GM12878 (cell line): ENCODE measurements around the gene KLK5. TPM values are rescaled to one million over a fixed set of nuclear protein-coding genes. Genes with fewer than 3 reads are reported as not detected.

Experiments used
- ATAC-seq: fragments of 200-7000 bp; cut with Tn5 transposase; 3 replicates; pipeline ENCODE4 v1.9.1; 2020; ENCODE audit warnings: mild to moderate bottlenecking, moderate library complexity
- BruUV-seq: library from RNA; stranded (reverse); fragments of 400-500 nt; replicated peaks from 2 replicates; lab custom pipeline; 2021; lab: Mats Ljungman, UMichigan
- CTCF ChIA-PET: fragments of 300-600 bp; sonication (Branson Sonifier 250); formaldehyde crosslinking; extraction: SDS; loops from one replicate; lab custom pipeline; 2021; ENCODE audit warnings: inconsistent platforms; lab: Yijun Ruan, JAX
- POLR2A ChIA-PET: fragments of 350-600 bp; formaldehyde crosslinking; extraction: SDS; loops from one replicate; lab custom pipeline; 2021; ENCODE audit warnings: inconsistent platforms; lab: Charles Lee
- RAD21 ChIA-PET: fragments of 300-600 bp; sonication (Branson Sonifier 250); formaldehyde crosslinking; loops from one replicate; lab custom pipeline; 2023; ENCODE audit warnings: antibody characterized with exemption; ENCODE audit not compliant: unreplicated experiment; lab: Charles Lee
- SMC1A ChIA-PET: fragments of 300-600 bp; sonication (Branson Sonifier 250); formaldehyde crosslinking; loops from one replicate; lab custom pipeline; 2023; ENCODE audit not compliant: unreplicated experiment, uncharacterized antibody; lab: Charles Lee
- DNase-seq: peaks from one replicate; pipeline ENCODE4 v3.0.0-alpha.2; 2011; ENCODE audit warnings: low read depth, low spot score
- FAIRE-seq: peaks from 3 replicates; lab custom pipeline; 2011; peaks lifted over from hg19 to GRCh38; lab: Jason Lieb, UNC
- H2AFZ ChIP-seq: 2 replicates; pipeline ENCODE4 v1.6.0; 2011; ENCODE audit warnings: low read depth, low read length, control low read depth; ENCODE audit not compliant: control insufficient read depth
- H3K27ac ChIP-seq: 2 replicates; pipeline ENCODE4 v1.5.1; 2011; ENCODE audit warnings: control low read depth; ENCODE audit not compliant: control insufficient read depth, insufficient read depth
- H3K27me3 ChIP-seq, 2 experiments: replicated peaks in 1 of 2; 2 replicates each; pipeline versions ENCODE4 v1.6.0 to v1.6.1; 2011; ENCODE audit warnings: low read length in 1 of 2; ENCODE audit not compliant: control insufficient read depth in 2 of 2, insufficient read depth in 2 of 2
- H3K36me3 ChIP-seq, 2 experiments: 2 replicates each; pipeline ENCODE4 v1.5.1; 2011; ENCODE audit warnings: low read length in 1 of 2; ENCODE audit not compliant: control insufficient read depth in 2 of 2, insufficient read depth in 2 of 2
- H3K4me1 ChIP-seq: 2 replicates; pipeline ENCODE4 v1.6.1; 2011; ENCODE audit warnings: mild to moderate bottlenecking, low read length, moderate library complexity, mixed read lengths; ENCODE audit not compliant: control insufficient read depth, insufficient read depth
- H3K4me2 ChIP-seq: 2 replicates; pipeline ENCODE4 v1.6.0; 2011; ENCODE audit warnings: control low read depth; ENCODE audit not compliant: control insufficient read depth, insufficient read depth
- H3K4me3 ChIP-seq: fragments of 200-600 bp; sonication (generic); 2 replicates; pipeline ENCODE4 v1.5.1; 2016
- H3K79me2 ChIP-seq: 2 replicates; pipeline ENCODE4 v1.6.0; 2011; ENCODE audit warnings: low read length; ENCODE audit not compliant: control insufficient read depth, insufficient read depth
- H3K9ac ChIP-seq: 2 replicates; pipeline ENCODE4 v1.8.0; 2011; ENCODE audit warnings: low read length, control low read depth, mixed read lengths; ENCODE audit not compliant: control insufficient read depth, insufficient read depth
- H3K9me3 ChIP-seq: replicated peaks from 3 replicates; pipeline ENCODE4 v1.5.1; 2011; ENCODE audit warnings: mild to moderate bottlenecking, low read length; ENCODE audit not compliant: control insufficient read depth, insufficient read depth
- H4K20me1 ChIP-seq: 2 replicates; pipeline ENCODE4 v1.6.0; 2011; ENCODE audit not compliant: control insufficient read depth, insufficient read depth
- CHD2 ChIP-seq: IDR thresholded peaks from 2 replicates; pipeline ENCODE4 v1.6.1; 2011; ENCODE audit warnings: low read depth, low read length, improper control_type of control experiment, borderline replicate concordance
- CTCF ChIP-seq, 3 experiments: IDR thresholded peaks in 2 of 3; conservative IDR thresholded peaks in 1 of 3; 2 replicates each; pipeline ENCODE4 v1.5.1; 2011; ENCODE audit warnings: low read depth in 3 of 3, low read length in 3 of 3, mild to moderate bottlenecking in 3 of 3, control low read depth in 2 of 3, moderate library complexity in 2 of 3, inconsistent platforms in 1 of 3, mixed read lengths in 1 of 3; ENCODE audit not compliant: control insufficient read depth in 2 of 3, insufficient read depth in 1 of 3; ENCODE audit errors: extremely low read depth in 1 of 3
- GABPA ChIP-seq: IDR thresholded peaks from 2 replicates; pipeline ENCODE4 v1.6.1; 2014; ENCODE audit warnings: antibody characterized with exemption, low read depth, mild to moderate bottlenecking, inconsistent platforms
- MEF2A ChIP-seq: IDR thresholded peaks from 2 replicates; pipeline ENCODE4 v1.6.1; 2011; ENCODE audit warnings: low read depth, mild to moderate bottlenecking, low read length, moderate library complexity; ENCODE audit not compliant: insufficient read depth
- NFYA ChIP-seq: IDR thresholded peaks from 2 replicates; pipeline ENCODE4 v1.6.1; 2011; ENCODE audit warnings: low read depth, mild to moderate bottlenecking, low read length, improper control_type of control experiment, borderline replicate concordance
- RAD21 ChIP-seq: IDR thresholded peaks from 2 replicates; pipeline ENCODE4 v1.6.1; 2011; ENCODE audit warnings: mild to moderate bottlenecking, low read depth, low read length, moderate library complexity; ENCODE audit not compliant: insufficient read depth
- SMC3 ChIP-seq: IDR thresholded peaks from 2 replicates; pipeline ENCODE4 v1.6.1; 2011; ENCODE audit warnings: low read length, improper control_type of control experiment, borderline replicate concordance
- ZNF24 ChIP-seq: fragments of 450-650 bp; IDR thresholded peaks from 2 replicates; pipeline ENCODE4 v1.6.1; 2017; ENCODE audit warnings: antibody characterized with exemption, mild to moderate bottlenecking
- ZNF384 ChIP-seq: IDR thresholded peaks from 2 replicates; pipeline ENCODE4 v1.6.1; 2012; ENCODE audit warnings: low read depth, mild to moderate bottlenecking, low read length, improper control_type of control experiment, borderline replicate concordance
- WGBS: methylation state at CpG from one replicate; pipeline ENCODE4 v1.1.6; 2016; ENCODE audit warnings: low lambda C conversion rate; ENCODE audit not compliant: insufficient replicate concordance, insufficient coverage; ENCODE audit errors: missing lambda C conversion rate; 5-methylcytosine and 5-hydroxymethylcytosine counted together
- in situ Hi-C: fragments of 300-500 bp; cut with MboI; formaldehyde crosslinking; loops from 9 replicates; pipeline ENCODE4 v1.14.3; 2018; ENCODE audit warnings: mixed read lengths
- intact Hi-C: fragments of 100-400 bp; cut with micrococcal nuclease; formaldehyde crosslinking; loops from one replicate; pipeline ENCODE4 v1.14.2; 2022; ENCODE audit not compliant: unreplicated experiment
- polyA plus RNA-seq, 11 experiments: library from polyadenylated mRNA; depleted of rRNA in 4 of 11; unstranded in 6 of 11; stranded (reverse) in 5 of 11; fragments of >200 nt; fragmentation: Nextera tagmentation in 4 of 11; fragmentation: Illumina TruSeq in 1 of 11; extraction: Ambion mirVana in 4 of 11; extraction: Trizol in 1 of 11; gene quantifications; 1 replicate in 1 of 11; 2 replicates in 10 of 11; pipeline versions ENCODE4 v1.2.1 to v1.2.3, GENCODE V29; 2011 to 2016; ENCODE audit warnings: inconsistent platforms in 2 of 11, missing spikeins in 2 of 11, low read depth in 1 of 11
- total RNA-seq, 4 experiments: library from RNA; depleted of rRNA in 3 of 4; stranded (reverse); fragments of >200 nt in 3 of 4; fragmentation: Illumina TruSeq in 1 of 4; extraction: Trizol in 1 of 4; gene quantifications; 2 replicates each; pipeline versions ENCODE4 v1.2.1 to v1.2.3, GENCODE V29; 2013 to 2021

KLK5 gene
- total and polyA plus RNA-seq, 10 of the 15 experiments (the other 5 are each of a cell fraction or from before 2014, with no cell fraction given) = 0.16 TPM; not detected in 9

DNA sequence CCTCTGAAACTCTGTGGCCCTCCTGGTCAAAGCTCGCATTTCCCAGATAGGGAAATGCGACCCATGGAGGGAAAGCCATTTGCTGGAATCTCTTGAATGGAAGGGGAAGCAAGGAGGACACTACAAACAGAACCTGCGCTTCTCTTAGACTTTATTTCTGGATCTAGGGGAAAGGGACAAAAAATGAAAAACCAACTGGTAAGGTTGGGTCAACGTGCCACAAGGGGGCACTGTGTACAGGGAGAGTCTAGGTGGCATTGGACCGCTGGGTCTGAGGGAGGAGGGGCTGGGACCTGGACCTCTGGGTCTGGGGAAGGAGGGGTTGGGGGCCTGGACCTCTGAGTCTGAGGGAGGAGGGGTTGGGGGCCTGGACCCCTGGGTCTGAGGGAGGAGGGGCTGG lies 46.6 kb downstream of the KLK5 start:
- ChIA-PET RAD21 (interaction anchor here (1.2 to 1.6 kb wide), 3 partner anchors 15 to 86 kb away, joined by 4 to 16 read pairs (median 6); no protein-coding TSS in a partner anchor), CTCF (interaction anchor here (0.8 to 3.2 kb wide), 19 partner anchors 9 to 350 kb away, joined by 3 to 42 read pairs (median 4); no protein-coding TSS in a partner anchor), POLR2A (no interaction called here), SMC1A (interaction anchor here (0.7 to 3.8 kb wide), 4 partner anchors 15 to 121 kb away, joined by 3 to 32 read pairs (median 4); no protein-coding TSS in a partner anchor)
- H3K27me3 ChIP-seq = peaks cover 0 to 1% of the 10 kb centered on the region in 2 experiments; a peak in 2 of 4 replicates
- no peaks in the 10 kb centered on the region for H3K36me3 ChIP-seq
- no peaks in the 10 kb centered on the region for H3K4me1 ChIP-seq
- WGBS = 1% methylated on average over 5 of the region's 5 CpGs
- ATAC-seq (peak; percentile 72), DNase-seq (no peak), FAIRE-seq (peak; percentile 74)
- in situ Hi-C loops (no loop called here), intact Hi-C loops (no loop called here)
- no peaks in the 10 kb centered on the region for H4K20me1 ChIP-seq
- TF ChIP-seq ZNF384 (no peak), RAD21 (peak; percentile 50), CHD2 (no peak), MEF2A (no peak), CTCF (IDR thresholded peaks at IDR 0.05 in 2 of 3, conservative IDR thresholded peaks at IDR 0.05 in 1 of 3; ENCODE audit: control insufficient read depth in 2 of 3, extremely low read depth in 1 of 3, insufficient read depth in 1 of 3, low read depth in 3 of 3, low read length in 3 of 3) (peak; percentile 60 to 78 (median 60)), ZNF24 (no peak), SMC3 (peak; percentile 49; the same call in 1 of the 2 replicates), GABPA (no peak), NFYA (no peak)
- no peak overlapping the region for H3K27ac ChIP-seq
- no peak overlapping the region for H2AFZ ChIP-seq
- H3K79me2 ChIP-seq = no peaks in the 10 kb centered on the region
- H3K4me2 ChIP-seq = no peak overlapping the region
- no peak overlapping the region for H3K4me3 ChIP-seq
- no TSS peak for BruUV-seq
- H3K9me3 ChIP-seq = no peaks in the 10 kb centered on the region; the same call in 2 of the 3 replicates
- no peak overlapping the region for H3K9ac ChIP-seq
